ENCODE data around the gene B3GNT7. TPM values are rescaled to one million over a fixed set of nuclear protein-coding genes. Genes with fewer than 3 reads are reported as not detected.

The B3GNT7 gene
- total and polyA plus RNA-seq, 12 donors = 2.2 to 71.6 (median 47.7) TPM

DNA sequence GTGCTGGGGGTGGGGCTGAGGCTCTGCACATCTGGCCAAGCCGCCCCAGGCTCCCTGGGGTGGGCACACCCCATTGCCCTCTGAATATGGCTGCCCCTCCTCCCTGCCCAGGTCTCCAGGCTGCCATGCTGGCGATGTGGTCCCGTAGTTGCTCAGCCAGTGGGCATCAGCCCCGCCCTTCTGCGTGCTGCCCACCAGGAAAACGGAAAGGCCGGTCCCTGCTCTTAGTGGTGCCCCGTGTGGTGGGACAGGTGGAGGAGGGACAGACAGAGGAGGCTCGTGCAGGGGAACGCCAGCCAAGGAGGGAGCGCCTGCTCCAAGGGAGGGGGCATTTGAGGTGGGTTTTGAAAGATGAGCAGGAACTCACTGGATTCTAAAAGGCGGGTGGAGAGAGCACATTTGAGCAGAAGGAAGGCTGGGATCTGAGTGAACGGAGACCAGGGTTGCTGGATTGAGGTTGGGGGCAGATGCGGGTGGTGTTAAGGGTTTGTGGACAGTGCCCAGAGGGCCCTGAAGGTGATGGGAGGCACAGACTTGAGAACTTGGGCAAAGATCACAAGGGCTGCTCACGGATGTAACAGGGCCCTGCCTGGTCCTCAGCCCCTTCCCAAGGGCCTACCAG, 6.7 kb upstream of the B3GNT7 start:
- Histone ChIP-seq H3K27me3 (no peaks in the 10 kb centered on the region), H3K9me3 (replicated peaks in 1 of 3) (peaks cover 0 to 9% (median 0%) of the 10 kb centered on the region in 3 donors), H3K4me3 (no peak overlapping the region), H3K4me1 (replicated peaks in 1 of 2) (peaks cover 10 to 17% of the 10 kb centered on the region in 2 donors), H3K27ac (peak overlapping the region in 1 of 5 donors; percentile 31), H3K36me3 (replicated peaks in 1 of 2) (no peaks in the 10 kb centered on the region)
- TF ChIP-seq, protein P1, sequence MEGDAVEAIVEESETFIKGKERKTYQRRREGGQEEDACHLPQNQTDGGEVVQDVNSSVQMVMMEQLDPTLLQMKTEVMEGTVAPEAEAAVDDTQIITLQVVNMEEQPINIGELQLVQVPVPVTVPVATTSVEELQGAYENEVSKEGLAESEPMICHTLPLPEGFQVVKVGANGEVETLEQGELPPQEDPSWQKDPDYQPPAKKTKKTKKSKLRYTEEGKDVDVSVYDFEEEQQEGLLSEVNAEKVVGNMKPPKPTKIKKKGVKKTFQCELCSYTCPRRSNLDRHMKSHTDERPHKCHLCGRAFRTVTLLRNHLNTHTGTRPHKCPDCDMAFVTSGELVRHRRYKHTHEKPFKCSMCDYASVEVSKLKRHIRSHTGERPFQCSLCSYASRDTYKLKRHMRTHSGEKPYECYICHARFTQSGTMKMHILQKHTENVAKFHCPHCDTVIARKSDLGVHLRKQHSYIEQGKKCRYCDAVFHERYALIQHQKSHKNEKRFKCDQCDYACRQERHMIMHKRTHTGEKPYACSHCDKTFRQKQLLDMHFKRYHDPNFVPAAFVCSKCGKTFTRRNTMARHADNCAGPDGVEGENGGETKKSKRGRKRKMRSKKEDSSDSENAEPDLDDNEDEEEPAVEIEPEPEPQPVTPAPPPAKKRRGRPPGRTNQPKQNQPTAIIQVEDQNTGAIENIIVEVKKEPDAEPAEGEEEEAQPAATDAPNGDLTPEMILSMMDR (IDR thresholded peaks at IDR 0.05) = no peak
- TF ChIP-seq POLR2A (IDR thresholded peaks at IDR 0.05) = no peak
- no peak for DNase-seq
- WGBS, 4 donors = 89 to 93% (median 91%) methylated on average over 10 to 15 of the region's 15 CpGs
- intact Hi-C loops (cut with DNase I) = no loop called here

DNA sequence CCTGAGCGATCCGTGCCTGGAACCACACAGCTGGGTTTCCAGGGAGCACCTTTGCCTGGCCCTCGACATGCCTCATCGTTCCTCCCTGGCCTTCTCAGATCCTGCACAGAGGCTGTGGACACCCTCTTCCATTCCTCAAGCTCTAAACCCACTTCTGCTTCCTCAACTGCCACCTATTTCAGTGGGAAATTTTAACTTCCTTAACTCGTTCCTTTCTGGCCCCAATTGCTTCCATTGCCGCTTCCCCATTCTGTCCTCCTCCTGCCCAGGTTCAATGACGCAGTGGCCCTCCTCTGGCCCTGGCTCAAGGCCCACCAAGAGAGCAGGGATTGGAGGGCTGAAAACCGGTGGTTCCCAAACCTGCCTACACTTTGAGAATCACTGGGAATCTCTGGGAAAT, 4.8 kb upstream of the B3GNT7 start:
- H3K27ac ChIP-seq = no peak overlapping the region
- no peak for DNase-seq
- no peaks in the 10 kb centered on the region for H3K27me3 ChIP-seq
- no peaks in the 10 kb centered on the region for H3K9me3 ChIP-seq (replicated peaks in 1 of 3)
- intact Hi-C loops (cut with DNase I) = loop anchor here in 1 of 2 donors (10.0 kb wide), 1 partner anchor 96 kb away; no protein-coding TSS in a partner anchor
- WGBS, 4 donors = 77 to 88% (median 80%) methylated on average over 8 of the region's 8 CpGs
- peaks cover 15 to 17% of the 10 kb centered on the region in 2 donors for H3K4me1 ChIP-seq (replicated peaks in 1 of 2)
- no peak overlapping the region for H3K4me3 ChIP-seq
- no peaks in the 10 kb centered on the region for H3K36me3 ChIP-seq (replicated peaks in 1 of 2)
- TF ChIP-seq POLR2A (IDR thresholded peaks at IDR 0.05) = no peak
- TF ChIP-seq, protein P1 (IDR thresholded peaks at IDR 0.05) = no peak

DNA sequence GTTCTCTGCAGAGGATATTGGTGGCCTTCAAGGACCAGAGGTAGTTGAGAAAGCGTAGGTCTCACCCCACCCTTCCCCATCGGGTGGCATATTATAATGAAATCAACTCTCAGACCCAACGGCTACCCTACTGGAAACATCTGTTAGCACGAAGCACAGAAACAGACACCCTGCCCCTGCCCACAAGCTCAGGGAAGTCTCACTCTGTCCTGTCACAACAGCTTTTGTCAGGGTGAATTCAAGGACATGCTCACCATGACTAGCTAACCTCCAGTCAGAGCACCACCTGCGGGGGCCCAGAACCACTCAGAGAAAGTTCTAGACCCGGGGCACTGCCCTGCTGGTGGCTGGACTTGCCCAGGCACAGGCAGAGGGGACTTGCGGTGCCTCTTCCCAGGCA, 3.5 kb upstream of the B3GNT7 start:
- intact Hi-C loops (cut with DNase I) = loop anchor here in 1 of 2 donors (10.0 kb wide), 1 partner anchor 97 kb away; no protein-coding TSS in a partner anchor
- H3K4me1 ChIP-seq (replicated peaks in 1 of 2) = peaks cover 15 to 17% of the 10 kb centered on the region in 2 donors
- no peak for DNase-seq
- TF ChIP-seq POLR2A (IDR thresholded peaks at IDR 0.05) = no peak
- TF ChIP-seq, protein P1 (IDR thresholded peaks at IDR 0.05) = no peak
- no peaks in the 10 kb centered on the region for H3K9me3 ChIP-seq (replicated peaks in 1 of 3)
- no peak overlapping the region for H3K27ac ChIP-seq
- no peaks in the 10 kb centered on the region for H3K27me3 ChIP-seq
- H3K36me3 ChIP-seq (replicated peaks in 1 of 2) = no peaks in the 10 kb centered on the region
- no peak overlapping the region for H3K4me3 ChIP-seq
- WGBS, 4 donors = 69 to 100% (median 72%) methylated on average over 2 to 7 of the region's 7 CpGs

DNA sequence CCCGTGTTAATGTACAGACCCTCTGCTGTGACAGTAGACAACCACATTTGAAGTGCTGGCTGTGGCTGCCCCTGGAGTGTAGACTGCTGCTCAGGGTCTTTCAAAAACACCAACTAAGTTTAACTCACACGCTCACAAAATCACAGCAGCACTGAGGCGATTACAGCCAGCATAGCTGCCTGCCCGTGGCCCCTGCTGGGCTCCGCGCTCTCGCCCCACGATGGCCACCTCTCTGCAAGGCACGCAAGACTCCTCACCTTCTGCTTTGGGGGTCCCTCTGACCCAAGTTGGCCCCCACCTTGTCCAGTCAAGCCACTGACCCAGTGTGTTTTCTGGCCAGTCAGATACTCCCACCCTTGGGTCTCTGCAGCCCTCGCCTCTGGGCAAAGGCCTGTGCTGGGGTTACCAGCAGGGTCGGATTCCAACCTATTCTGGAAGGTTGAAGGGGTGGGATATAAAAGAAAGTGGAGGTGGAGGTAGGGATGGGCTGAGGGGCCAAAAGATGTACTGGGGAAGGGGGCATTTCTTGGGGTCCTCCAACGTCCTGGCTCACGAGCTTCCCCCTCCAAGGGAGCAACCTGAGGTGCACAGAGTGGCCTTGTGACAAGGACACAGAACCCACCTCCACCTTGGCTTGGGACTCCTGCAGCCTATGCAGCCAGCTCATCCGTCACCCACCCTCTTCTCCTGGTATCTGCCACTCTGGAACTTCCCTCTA, 2.9 kb upstream of the B3GNT7 start:
- H3K27ac ChIP-seq = peak overlapping the region in 3 of 5 donors; percentile 2 to 56 (median 40)
- WGBS, 4 donors = 91 to 92% (median 91%) methylated on average over 14 of the region's 14 CpGs
- TF ChIP-seq, protein P1 (IDR thresholded peaks at IDR 0.05) = no peak
- TF ChIP-seq POLR2A (IDR thresholded peaks at IDR 0.05) = no peak
- H3K27me3 ChIP-seq = no peaks in the 10 kb centered on the region
- no peaks in the 10 kb centered on the region for H3K9me3 ChIP-seq (replicated peaks in 1 of 3)
- H3K36me3 ChIP-seq (replicated peaks in 1 of 2) = no peaks in the 10 kb centered on the region
- intact Hi-C loops (cut with DNase I) = loop anchor here in 1 of 2 donors (10.0 kb wide), 1 partner anchor 98 kb away; no protein-coding TSS in a partner anchor
- H3K4me3 ChIP-seq = no peak overlapping the region
- DNase-seq = no peak
- peaks cover 15 to 17% of the 10 kb centered on the region in 2 donors for H3K4me1 ChIP-seq (replicated peaks in 1 of 2)
